Lower lobe of right lung (tissue), 2 donors: ENCODE results near the gene CHMP2A. TPM values are rescaled to one million over a fixed set of nuclear protein-coding genes. Genes with fewer than 3 reads are reported as not detected.

Source experiments
- ATAC-seq, 2 donors: fragments of 200-7000 bp; cut with Tn5 transposase; one replicate each; pipeline ENCODE4 v1.9.1; 2020 to 2022; ENCODE audit warnings: mild to moderate bottlenecking in 2 of 2, moderate library complexity in 2 of 2
- DNase-seq: peaks from one replicate; pipeline ENCODE4 v3.0.0-alpha.2; 2020
- H3K27ac ChIP-seq: fragments of 200-600 bp; one replicate; pipeline ENCODE4 v1.8.0; 2022
- H3K27me3 ChIP-seq: fragments of 200-600 bp; one replicate; pipeline ENCODE4 v1.8.0; 2022; ENCODE audit warnings: low read depth
- H3K36me3 ChIP-seq: fragments of 200-600 bp; one replicate; pipeline ENCODE4 v1.8.0; 2022; ENCODE audit warnings: mild to moderate bottlenecking
- H3K4me1 ChIP-seq: fragments of 200-600 bp; one replicate; pipeline ENCODE4 v1.8.0; 2022
- H3K4me3 ChIP-seq: fragments of 200-600 bp; one replicate; pipeline ENCODE4 v1.8.0; 2022; ENCODE audit warnings: mild to moderate bottlenecking
- H3K9me3 ChIP-seq: fragments of 200-600 bp; one replicate; pipeline ENCODE4 v1.8.0; 2022
- intact Hi-C: fragments of 100-400 bp; cut with DNase I; formaldehyde crosslinking; loops from one replicate; pipeline ENCODE4 v1.11.0; 2022
- total RNA-seq: library from RNA; stranded (reverse); fragmentation: NEBNext Ultra II Directional; extraction: Animal tissue kit (Norgen Biotek cat#: 25700); gene quantifications from one replicate; pipeline ENCODE4 v1.2.1, GENCODE V29; 2021
- TF ChIP-seq, protein P1 (sequence below): fragments of 200-600 bp; IDR thresholded peaks from one replicate; pipeline ENCODE4 v1.8.0; 2022; ENCODE audit warnings: antibody characterized with exemption, mild to moderate bottlenecking
- donor health status: DM: no; HTN: yes; CAD: no; lungs with severe emphysema.

The CHMP2A gene
- total RNA-seq, 1 donor from 2014 or later = 104 TPM

DNA sequence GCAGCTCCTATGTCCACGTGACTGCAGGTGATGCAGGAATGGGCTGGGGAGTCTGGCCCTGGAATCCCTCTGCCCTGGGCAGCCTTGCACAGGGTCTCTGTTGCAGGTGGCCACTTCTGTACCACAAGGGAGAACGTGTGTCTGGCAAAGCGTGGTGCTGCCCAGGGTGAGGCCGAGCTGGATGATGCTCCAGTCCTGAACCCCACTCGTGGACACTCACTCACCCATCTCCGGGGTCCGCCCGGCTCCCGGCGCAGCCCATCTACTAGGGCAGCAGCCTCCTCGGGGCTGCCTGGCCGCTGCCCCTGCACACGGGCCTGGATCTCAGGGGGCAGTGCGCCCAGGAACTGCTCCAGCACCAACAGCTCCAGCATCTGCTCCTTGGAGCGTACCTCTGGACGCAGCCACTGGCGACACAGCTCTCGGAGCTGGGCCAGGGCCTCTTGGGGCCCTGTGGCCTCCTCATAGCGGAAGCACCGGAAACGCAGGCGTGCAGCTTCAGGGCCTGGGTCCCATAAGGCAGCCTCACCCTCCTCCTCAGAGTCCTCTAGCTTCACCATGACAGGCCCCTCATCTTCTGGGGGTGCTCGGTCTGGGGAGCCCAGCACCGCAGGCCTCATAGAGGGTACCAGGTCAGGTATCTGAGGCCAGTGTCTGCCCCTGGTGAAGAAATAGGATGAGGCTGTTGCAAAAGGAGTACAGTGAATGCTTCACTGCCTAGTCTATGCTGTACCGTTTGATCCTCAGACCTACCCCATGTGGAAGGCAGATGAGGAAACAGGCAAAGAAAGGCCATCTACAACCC is 16.1 kb upstream of the CHMP2A start:
- Histone ChIP-seq H3K4me3 (no peak overlapping the region), H3K27me3 (no peaks in the 10 kb centered on the region), H3K9me3 (no peaks in the 10 kb centered on the region), H3K27ac (no peak overlapping the region), H3K36me3 (peaks cover 39% of the 10 kb centered on the region), H3K4me1 (peaks cover 20% of the 10 kb centered on the region)
- no peak for ATAC-seq
- TF ChIP-seq, protein P1, sequence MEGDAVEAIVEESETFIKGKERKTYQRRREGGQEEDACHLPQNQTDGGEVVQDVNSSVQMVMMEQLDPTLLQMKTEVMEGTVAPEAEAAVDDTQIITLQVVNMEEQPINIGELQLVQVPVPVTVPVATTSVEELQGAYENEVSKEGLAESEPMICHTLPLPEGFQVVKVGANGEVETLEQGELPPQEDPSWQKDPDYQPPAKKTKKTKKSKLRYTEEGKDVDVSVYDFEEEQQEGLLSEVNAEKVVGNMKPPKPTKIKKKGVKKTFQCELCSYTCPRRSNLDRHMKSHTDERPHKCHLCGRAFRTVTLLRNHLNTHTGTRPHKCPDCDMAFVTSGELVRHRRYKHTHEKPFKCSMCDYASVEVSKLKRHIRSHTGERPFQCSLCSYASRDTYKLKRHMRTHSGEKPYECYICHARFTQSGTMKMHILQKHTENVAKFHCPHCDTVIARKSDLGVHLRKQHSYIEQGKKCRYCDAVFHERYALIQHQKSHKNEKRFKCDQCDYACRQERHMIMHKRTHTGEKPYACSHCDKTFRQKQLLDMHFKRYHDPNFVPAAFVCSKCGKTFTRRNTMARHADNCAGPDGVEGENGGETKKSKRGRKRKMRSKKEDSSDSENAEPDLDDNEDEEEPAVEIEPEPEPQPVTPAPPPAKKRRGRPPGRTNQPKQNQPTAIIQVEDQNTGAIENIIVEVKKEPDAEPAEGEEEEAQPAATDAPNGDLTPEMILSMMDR = no peak
- intact Hi-C loops = no loop called here
- DNase-seq = no peak

DNA sequence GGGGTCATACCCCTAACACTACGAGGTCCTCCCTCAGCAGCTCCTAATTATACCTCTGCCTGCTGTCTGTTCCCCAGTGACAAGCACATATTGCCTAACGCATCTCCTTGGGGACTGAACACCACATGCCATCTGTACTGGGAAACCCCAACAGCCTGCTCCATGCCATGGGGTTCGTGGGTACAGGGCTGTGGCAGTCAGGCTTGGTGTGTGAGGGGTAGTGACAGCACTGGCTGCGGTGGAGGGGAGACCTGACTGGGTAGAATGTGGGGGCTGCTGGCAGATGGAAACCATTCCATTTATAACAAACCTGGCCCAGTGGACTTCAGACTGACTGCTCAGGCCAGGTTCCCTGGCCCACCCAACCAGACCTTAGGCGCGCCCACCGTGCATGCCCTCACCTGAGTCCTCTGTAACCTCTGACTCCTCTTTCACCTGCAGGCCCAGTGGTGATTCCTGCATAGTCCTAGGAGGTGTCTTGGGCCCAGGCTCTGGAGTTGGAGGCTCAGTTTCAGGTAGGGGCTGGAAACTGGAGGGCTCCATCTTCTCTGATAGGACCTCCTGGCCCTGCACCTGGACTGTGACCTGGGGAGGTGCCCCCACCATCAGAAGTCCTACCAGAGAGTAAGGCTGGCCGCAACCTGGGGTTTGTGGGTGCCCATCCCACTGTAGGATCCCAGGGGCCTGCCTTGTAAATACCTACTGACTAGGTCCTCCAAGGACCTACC is 15.2 kb upstream of the CHMP2A start:
- peaks cover 39% of the 10 kb centered on the region for H3K36me3 ChIP-seq
- no peaks in the 10 kb centered on the region for H3K27me3 ChIP-seq
- TF ChIP-seq, protein P1 = no peak
- H3K9me3 ChIP-seq = no peaks in the 10 kb centered on the region
- DNase-seq (no peak), ATAC-seq (no peak)
- no peak overlapping the region for H3K4me3 ChIP-seq
- peaks cover 20% of the 10 kb centered on the region for H3K4me1 ChIP-seq
- intact Hi-C loops = no loop called here
- no peak overlapping the region for H3K27ac ChIP-seq

DNA sequence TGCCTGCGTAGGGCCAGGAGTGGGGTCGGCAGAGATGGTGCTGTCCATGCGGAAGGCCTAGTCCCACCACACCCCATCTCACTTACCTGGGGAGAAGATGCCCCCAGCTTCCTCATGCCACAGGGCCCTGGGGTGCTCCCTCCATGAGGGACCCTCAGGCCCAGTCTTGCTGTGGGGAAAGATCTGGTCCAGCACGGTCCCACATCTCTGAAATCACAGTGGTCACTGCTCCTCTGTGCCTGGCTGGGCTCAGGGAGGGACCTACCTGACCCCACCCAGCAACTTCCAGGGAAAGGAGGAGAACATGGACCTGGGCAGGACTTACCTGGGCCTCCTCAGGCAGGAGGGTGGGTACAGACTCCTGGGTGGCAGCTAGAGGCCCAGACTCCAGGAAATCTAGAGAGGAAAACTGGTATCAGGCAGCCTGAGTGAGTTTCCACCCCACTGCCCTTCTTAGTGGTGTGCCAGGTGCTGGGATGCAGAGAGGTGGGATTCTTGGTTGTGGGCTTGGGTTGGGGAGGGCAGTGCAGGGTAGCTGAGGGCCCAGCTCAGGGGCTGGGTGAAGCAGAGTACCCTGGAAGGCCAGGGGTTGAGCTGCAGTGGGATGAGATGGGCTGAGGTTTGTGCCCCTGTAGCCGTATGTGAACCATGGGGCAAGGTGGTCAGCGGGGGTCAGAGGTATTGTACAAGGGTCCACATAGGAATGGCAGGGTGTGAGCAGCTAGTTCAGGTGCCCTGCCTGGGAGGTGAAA is 14.5 kb upstream of the CHMP2A start:
- H3K36me3 ChIP-seq = peaks cover 39% of the 10 kb centered on the region
- H3K4me1 ChIP-seq = peaks cover 16% of the 10 kb centered on the region
- intact Hi-C loops = no loop called here
- ATAC-seq = no peak
- H3K4me3 ChIP-seq = no peak overlapping the region
- TF ChIP-seq, protein P1 = no peak
- no peaks in the 10 kb centered on the region for H3K9me3 ChIP-seq
- DNase-seq = no peak
- no peaks in the 10 kb centered on the region for H3K27me3 ChIP-seq
- H3K27ac ChIP-seq = no peak overlapping the region

DNA sequence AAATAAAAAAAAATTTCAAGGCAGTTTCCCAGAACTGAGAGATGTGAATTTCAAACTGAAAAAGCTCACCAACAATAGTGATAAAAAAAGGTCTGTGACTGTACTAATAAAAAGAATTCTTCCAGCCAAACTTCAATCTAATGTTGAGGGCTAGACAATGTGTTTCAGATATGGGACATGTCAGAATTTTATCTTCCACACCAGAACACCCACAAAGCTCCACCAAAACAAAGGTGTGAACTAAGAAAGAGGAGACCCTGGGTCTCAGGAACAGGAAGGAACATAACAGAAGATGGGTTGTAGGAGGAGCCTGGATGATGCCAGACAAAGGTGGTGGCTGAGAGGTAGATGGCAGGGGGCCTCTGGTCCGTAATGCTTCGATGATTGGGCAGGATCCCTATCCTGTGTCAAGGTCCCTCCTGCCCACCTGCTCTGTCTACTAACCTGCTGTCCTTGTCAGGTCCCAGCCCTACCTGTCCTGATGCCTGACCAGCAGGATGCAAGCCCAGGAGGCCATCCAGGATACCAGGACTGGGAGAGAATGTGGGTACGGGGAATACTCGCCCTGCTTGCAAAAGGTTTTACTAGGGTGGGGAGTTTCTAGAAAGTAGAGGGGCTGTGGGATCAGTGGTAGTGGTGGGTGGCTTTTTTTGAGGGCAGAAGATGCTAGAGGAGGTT is 13.7 kb upstream of the CHMP2A start:
- Histone ChIP-seq H3K27ac (no peak overlapping the region), H3K4me1 (peaks cover 9% of the 10 kb centered on the region), H3K27me3 (no peaks in the 10 kb centered on the region), H3K9me3 (no peaks in the 10 kb centered on the region), H3K4me3 (no peak overlapping the region), H3K36me3 (peaks cover 39% of the 10 kb centered on the region)
- intact Hi-C loops = no loop called here
- no peak for ATAC-seq
- no peak for DNase-seq
- TF ChIP-seq, protein P1 = no peak

DNA sequence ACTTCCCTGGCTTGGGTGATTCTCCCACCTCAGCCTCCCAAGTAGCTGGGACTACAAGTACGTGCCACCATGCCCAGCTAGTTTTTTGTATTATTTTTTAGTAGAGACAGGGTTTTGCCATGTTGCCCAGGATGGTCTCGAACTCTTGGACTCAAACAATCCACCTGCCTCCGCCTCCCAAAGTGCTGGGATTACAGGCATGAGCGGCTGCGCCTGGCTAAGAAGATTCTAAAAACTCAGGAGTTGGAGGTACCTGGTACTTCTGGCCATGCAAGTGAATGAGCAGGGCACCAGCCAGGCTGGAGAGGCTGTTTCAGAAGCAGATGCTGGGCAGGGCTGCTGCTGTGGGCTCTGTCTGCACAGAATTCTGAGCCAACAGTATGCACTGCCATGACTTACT is 12.1 kb upstream of the CHMP2A start:
- TF ChIP-seq, protein P1 = no peak
- H3K27me3 ChIP-seq = peaks cover 6% of the 10 kb centered on the region
- ATAC-seq (no peak), DNase-seq (no peak)
- intact Hi-C loops = no loop called here
- H3K27ac ChIP-seq = no peak overlapping the region
- H3K4me3 ChIP-seq = no peak overlapping the region
- H3K9me3 ChIP-seq = no peaks in the 10 kb centered on the region
- peaks cover 18% of the 10 kb centered on the region for H3K4me1 ChIP-seq
- H3K36me3 ChIP-seq = peaks cover 39% of the 10 kb centered on the region
